GM12878 (cell line): ENCODE results near the gene SAC3D1. TPM values are rescaled to one million over a fixed set of nuclear protein-coding genes. Genes with fewer than 3 reads are reported as not detected.

Source experiments
- ATAC-seq: fragments of 200-7000 bp; cut with Tn5 transposase; 3 replicates; pipeline ENCODE4 v1.9.1; 2020; ENCODE audit warnings: mild to moderate bottlenecking, moderate library complexity
- BruUV-seq: library from RNA; stranded (reverse); fragments of 400-500 nt; replicated peaks from 2 replicates; lab custom pipeline; 2021; lab: Mats Ljungman, UMichigan
- CTCF ChIA-PET: fragments of 300-600 bp; sonication (Branson Sonifier 250); formaldehyde crosslinking; extraction: SDS; loops from one replicate; lab custom pipeline; 2021; ENCODE audit warnings: inconsistent platforms; lab: Yijun Ruan, JAX
- POLR2A ChIA-PET: fragments of 350-600 bp; formaldehyde crosslinking; extraction: SDS; loops from one replicate; lab custom pipeline; 2021; ENCODE audit warnings: inconsistent platforms; lab: Charles Lee
- RAD21 ChIA-PET: fragments of 300-600 bp; sonication (Branson Sonifier 250); formaldehyde crosslinking; loops from one replicate; lab custom pipeline; 2023; ENCODE audit warnings: antibody characterized with exemption; ENCODE audit not compliant: unreplicated experiment; lab: Charles Lee
- SMC1A ChIA-PET: fragments of 300-600 bp; sonication (Branson Sonifier 250); formaldehyde crosslinking; loops from one replicate; lab custom pipeline; 2023; ENCODE audit not compliant: unreplicated experiment, uncharacterized antibody; lab: Charles Lee
- DNase-seq: peaks from one replicate; pipeline ENCODE4 v3.0.0-alpha.2; 2011; ENCODE audit warnings: low read depth, low spot score
- FAIRE-seq: peaks from 3 replicates; lab custom pipeline; 2011; peaks lifted over from hg19 to GRCh38; lab: Jason Lieb, UNC
- H2AFZ ChIP-seq: 2 replicates; pipeline ENCODE4 v1.6.0; 2011; ENCODE audit warnings: low read depth, low read length, control low read depth; ENCODE audit not compliant: control insufficient read depth
- H3K27ac ChIP-seq: 2 replicates; pipeline ENCODE4 v1.5.1; 2011; ENCODE audit warnings: control low read depth; ENCODE audit not compliant: control insufficient read depth, insufficient read depth
- H3K27me3 ChIP-seq, 2 experiments: replicated peaks in 1 of 2; 2 replicates each; pipeline versions ENCODE4 v1.6.0 to v1.6.1; 2011; ENCODE audit warnings: low read length in 1 of 2; ENCODE audit not compliant: control insufficient read depth in 2 of 2, insufficient read depth in 2 of 2
- H3K36me3 ChIP-seq, 2 experiments: 2 replicates each; pipeline ENCODE4 v1.5.1; 2011; ENCODE audit warnings: low read length in 1 of 2; ENCODE audit not compliant: control insufficient read depth in 2 of 2, insufficient read depth in 2 of 2
- H3K4me1 ChIP-seq: 2 replicates; pipeline ENCODE4 v1.6.1; 2011; ENCODE audit warnings: mild to moderate bottlenecking, low read length, moderate library complexity, mixed read lengths; ENCODE audit not compliant: control insufficient read depth, insufficient read depth
- H3K4me2 ChIP-seq: 2 replicates; pipeline ENCODE4 v1.6.0; 2011; ENCODE audit warnings: control low read depth; ENCODE audit not compliant: control insufficient read depth, insufficient read depth
- H3K4me3 ChIP-seq: fragments of 200-600 bp; sonication (generic); 2 replicates; pipeline ENCODE4 v1.5.1; 2016
- H3K79me2 ChIP-seq: 2 replicates; pipeline ENCODE4 v1.6.0; 2011; ENCODE audit warnings: low read length; ENCODE audit not compliant: control insufficient read depth, insufficient read depth
- H3K9ac ChIP-seq: 2 replicates; pipeline ENCODE4 v1.8.0; 2011; ENCODE audit warnings: low read length, control low read depth, mixed read lengths; ENCODE audit not compliant: control insufficient read depth, insufficient read depth
- H3K9me3 ChIP-seq: replicated peaks from 3 replicates; pipeline ENCODE4 v1.5.1; 2011; ENCODE audit warnings: mild to moderate bottlenecking, low read length; ENCODE audit not compliant: control insufficient read depth, insufficient read depth
- H4K20me1 ChIP-seq: 2 replicates; pipeline ENCODE4 v1.6.0; 2011; ENCODE audit not compliant: control insufficient read depth, insufficient read depth
- NFYB ChIP-seq: IDR thresholded peaks from 2 replicates; pipeline ENCODE4 v1.6.1; 2011; ENCODE audit warnings: low read depth, mild to moderate bottlenecking, low read length, improper control_type of control experiment, moderate library complexity; ENCODE audit not compliant: insufficient read depth
- USF2 ChIP-seq: IDR thresholded peaks from 2 replicates; pipeline ENCODE4 v1.6.1; 2011; ENCODE audit warnings: low read depth, low read length, improper control_type of control experiment, borderline replicate concordance
- ZBTB11 ChIP-seq: fragments of 450-650 bp; formaldehyde crosslinking; IDR thresholded peaks from 2 replicates; pipeline ENCODE4 v1.5.0; 2022; ENCODE audit warnings: mild to moderate bottlenecking, missing genetic modification characterization
- WGBS: methylation state at CpG from one replicate; pipeline ENCODE4 v1.1.6; 2016; ENCODE audit warnings: low lambda C conversion rate; ENCODE audit not compliant: insufficient replicate concordance, insufficient coverage; ENCODE audit errors: missing lambda C conversion rate; 5-methylcytosine and 5-hydroxymethylcytosine counted together
- in situ Hi-C: fragments of 300-500 bp; cut with MboI; formaldehyde crosslinking; loops from 9 replicates; pipeline ENCODE4 v1.14.3; 2018; ENCODE audit warnings: mixed read lengths
- intact Hi-C: fragments of 100-400 bp; cut with micrococcal nuclease; formaldehyde crosslinking; loops from one replicate; pipeline ENCODE4 v1.14.2; 2022; ENCODE audit not compliant: unreplicated experiment
- polyA plus RNA-seq, 11 experiments: library from polyadenylated mRNA; depleted of rRNA in 4 of 11; unstranded in 6 of 11; stranded (reverse) in 5 of 11; fragments of >200 nt; fragmentation: Nextera tagmentation in 4 of 11; fragmentation: Illumina TruSeq in 1 of 11; extraction: Ambion mirVana in 4 of 11; extraction: Trizol in 1 of 11; gene quantifications; 1 replicate in 1 of 11; 2 replicates in 10 of 11; pipeline versions ENCODE4 v1.2.1 to v1.2.3, GENCODE V29; 2011 to 2016; ENCODE audit warnings: inconsistent platforms in 2 of 11, missing spikeins in 2 of 11, low read depth in 1 of 11
- total RNA-seq, 4 experiments: library from RNA; depleted of rRNA in 3 of 4; stranded (reverse); fragments of >200 nt in 3 of 4; fragmentation: Illumina TruSeq in 1 of 4; extraction: Trizol in 1 of 4; gene quantifications; 2 replicates each; pipeline versions ENCODE4 v1.2.1 to v1.2.3, GENCODE V29; 2013 to 2021

The SAC3D1 gene
- total and polyA plus RNA-seq, 10 of the 15 experiments (the other 5 are each of a cell fraction or from before 2014, with no cell fraction given) = 0.16 to 44.6 (median 12.1) TPM

- no TSS peak for BruUV-seq
- WGBS = 0% methylated on average over 13 of the region's 13 CpGs
- Histone ChIP-seq H3K4me2 (peak overlapping the region; percentile 77), H2AFZ (peak overlapping the region; percentile 77), H3K27ac (peak overlapping the region; percentile 84), H4K20me1 (no peaks in the 10 kb centered on the region), H3K79me2 (peaks cover 58% of the 10 kb centered on the region), H3K4me1 (peaks cover 32% of the 10 kb centered on the region)
- CTCF ChIA-PET = interaction anchor here (0.6 to 2.1 kb wide), 8 partner anchors 15 to 237 kb away, joined by 3 to 11 read pairs (median 4); partner anchors contain the start of genes ARL2, SNX15 and TM7SF2
- in situ Hi-C loops (no loop called here), intact Hi-C loops (no loop called here)
- DNase-seq (no peak), FAIRE-seq (no peak)
- POLR2A ChIA-PET = interaction anchor here (0.6 to 1.5 kb wide), 12 partner anchors 12 to 235 kb away, joined by 3 to 5 read pairs (median 4); partner anchors contain the start of genes FAU, MRPL49 and SAC3D1
- no peak for TF ChIP-seq USF2
- TF ChIP-seq NFYB = 0 out of 2 replicates have a peak, but pooled peaks have one; percentile 11
- TF ChIP-seq ZBTB11 = no peak
- TF ChIP-seq, all 136 proteins: peak for 1
- ATAC-seq = peak; percentile 5
- SMC1A ChIA-PET = interaction anchor here (0.7 to 1.3 kb wide), 4 partner anchors 12 to 43 kb away, joined by 3 to 4 read pairs (median 4); partner anchors contain the start of gene SAC3D1
- H3K9me3 ChIP-seq = no peaks in the 10 kb centered on the region
- peak overlapping the region; percentile 87 for H3K9ac ChIP-seq
- peak overlapping the region; percentile 86 for H3K4me3 ChIP-seq
- H3K36me3 ChIP-seq = peaks cover 10 to 11% of the 10 kb centered on the region in 2 experiments
- RAD21 ChIA-PET = interaction anchor here (0.7 to 1.8 kb wide), 3 partner anchors 11 to 235 kb away, joined by 3 to 6 read pairs (median 3); partner anchors contain the start of gene ARL2
- H3K27me3 ChIP-seq = no peaks in the 10 kb centered on the region
These were observed 42.3 kb downstream of the SAC3D1 start for GRCh38 chr11:65083134-65083833.
